Mucosa of rectum (tissue), 2 donors: ENCODE results near the gene ERCC3.

ENCODE experiments used
- H3K27ac ChIP-seq, 2 donors: one replicate each; pipeline ENCODE4 v1.7.0; 2013; ENCODE audit warnings: inconsistent platforms in 2 of 2, low read depth in 2 of 2, low read length in 2 of 2
- H3K27me3 ChIP-seq, 2 donors: one replicate each; pipeline ENCODE4 v1.7.0; 2013; ENCODE audit warnings: low read length in 2 of 2; ENCODE audit not compliant: control insufficient read depth in 2 of 2, insufficient read depth in 2 of 2
- H3K36me3 ChIP-seq, 2 donors: one replicate each; pipeline ENCODE4 v1.7.0; 2013; ENCODE audit warnings: low read length in 2 of 2; ENCODE audit not compliant: control insufficient read depth in 2 of 2, insufficient read depth in 2 of 2
- H3K4me1 ChIP-seq, 2 donors: one replicate each; pipeline ENCODE4 v1.7.0; 2013; ENCODE audit warnings: low read length in 2 of 2, mild to moderate bottlenecking in 1 of 2; ENCODE audit not compliant: control insufficient read depth in 2 of 2, insufficient read depth in 2 of 2
- H3K4me3 ChIP-seq, 2 donors: one replicate each; pipeline ENCODE4 v1.7.0; 2013; ENCODE audit warnings: low read length in 2 of 2
- H3K9ac ChIP-seq, 2 donors: one replicate each; pipeline ENCODE4 v1.7.0; 2013; ENCODE audit warnings: low read length in 2 of 2, low read depth in 1 of 2, mild to moderate bottlenecking in 1 of 2
- H3K9me3 ChIP-seq, 2 donors: one replicate each; pipeline ENCODE4 v1.7.0; 2013; ENCODE audit warnings: low read length in 2 of 2; ENCODE audit not compliant: control insufficient read depth in 2 of 2
- donor health status: healthy.
- donor health status: Normal muscosa, but diverticular disease.

The ERCC3 gene

DNA sequence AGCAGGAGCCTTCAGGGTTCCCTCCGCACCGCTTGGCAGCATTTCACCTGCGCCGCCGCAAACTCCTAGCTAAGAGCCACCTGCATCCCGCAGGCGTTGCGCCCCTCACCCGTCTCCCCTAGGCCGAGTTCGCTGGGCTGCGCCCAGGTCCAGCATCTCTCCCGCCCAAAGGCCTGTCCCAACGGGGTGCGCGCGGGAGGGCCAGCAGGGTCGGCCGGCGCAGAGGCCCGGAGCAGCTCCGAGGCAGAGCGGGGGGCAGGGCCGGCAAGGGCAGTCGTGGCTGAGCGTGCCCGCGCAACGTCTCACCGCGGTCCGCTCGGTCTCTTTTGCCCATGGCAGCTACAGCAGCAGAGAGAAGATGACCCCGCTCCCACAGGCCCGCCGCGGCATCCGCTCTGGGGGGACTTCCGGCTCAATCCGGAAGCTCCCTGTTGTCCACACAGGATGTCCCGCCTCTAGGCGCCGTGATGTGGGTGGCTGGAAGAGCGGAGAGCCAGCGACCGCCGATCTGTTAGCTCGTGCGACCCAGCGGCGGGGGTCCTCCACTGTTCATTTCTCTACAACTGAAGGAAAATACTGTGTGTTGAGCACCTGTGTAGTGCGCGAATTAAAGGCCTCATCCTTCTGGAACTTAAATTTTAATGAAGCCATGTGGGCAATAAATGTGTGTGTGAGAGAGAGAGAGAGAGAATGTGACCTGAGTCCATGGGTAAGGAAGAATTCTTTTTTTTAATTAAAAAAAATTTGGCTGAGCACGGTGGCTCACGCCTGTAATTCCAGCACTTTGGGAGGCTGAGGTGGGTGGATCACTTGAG lies at the start of gene ERCC3:
Gene ERCC3 (minus strand): TSS at position 397 of the 815 bp plus-strand sequence. CDS start 63 bp downstream, at position 334.
- H3K9ac ChIP-seq = peak within 1 kb of the TSS; percentile 83 to 90
- H3K27ac ChIP-seq = peak within 1 kb of the TSS; percentile 62 to 63
- H3K4me3 ChIP-seq = peak within 1 kb of the TSS; percentile 87 to 88
- peaks cover 5 to 8% of the 10 kb centered on the region in 2 donors for H3K4me1 ChIP-seq
- H3K36me3 ChIP-seq = peaks cover 19 to 33% of the 10 kb centered on the region in 2 donors
- H3K27me3 ChIP-seq = no peaks in the 10 kb centered on the region
- no peaks in the 10 kb centered on the region for H3K9me3 ChIP-seq

DNA sequence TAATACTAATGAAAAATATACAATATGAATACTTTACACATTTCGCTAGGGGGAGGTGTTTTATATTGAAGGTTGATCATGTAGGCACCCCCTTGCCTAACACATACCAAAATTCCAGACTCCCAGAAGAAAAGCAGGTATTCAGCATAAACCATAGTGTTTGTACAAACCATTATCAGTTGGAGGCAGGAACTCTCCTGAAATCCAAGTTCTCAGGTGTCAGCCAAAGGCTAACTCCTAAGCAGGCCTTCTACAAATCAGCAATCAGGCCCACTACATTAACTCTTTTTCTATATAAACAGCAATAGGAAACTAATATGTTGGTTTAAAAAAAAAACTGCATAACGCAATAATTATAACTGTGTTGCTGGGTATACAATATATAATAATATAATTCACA lies 49.3 kb upstream of the ERCC3 start:
- H3K4me1 ChIP-seq = no peaks in the 10 kb centered on the region
- peaks cover 4 to 12% of the 10 kb centered on the region in 2 donors for H3K36me3 ChIP-seq
- no peaks in the 10 kb centered on the region for H3K9me3 ChIP-seq
- H3K27ac ChIP-seq = no peak overlapping the region
- H3K9ac ChIP-seq = no peak overlapping the region
- H3K4me3 ChIP-seq = no peak overlapping the region
- no peaks in the 10 kb centered on the region for H3K27me3 ChIP-seq

DNA sequence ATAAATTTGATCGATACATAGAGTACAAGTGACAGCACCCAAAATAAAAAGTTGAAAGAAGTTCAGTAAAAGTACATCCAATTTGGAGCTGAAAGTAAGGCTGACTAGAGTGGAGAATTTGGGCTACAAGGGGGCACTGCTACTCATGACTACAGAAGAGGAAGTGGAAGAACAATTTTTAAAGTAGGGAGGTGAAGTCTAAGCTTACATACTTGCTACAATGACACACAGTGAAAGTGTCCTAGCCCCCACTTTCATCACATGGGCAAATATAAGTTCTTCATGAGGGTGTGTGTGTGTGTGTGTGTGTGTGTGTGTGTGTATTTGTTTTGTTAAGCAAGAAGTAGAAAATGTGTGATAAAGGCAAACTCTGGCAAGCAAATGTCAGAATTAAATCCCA lies 48.2 kb upstream of the ERCC3 start:
- no peak overlapping the region for H3K4me3 ChIP-seq
- no peaks in the 10 kb centered on the region for H3K9me3 ChIP-seq
- H3K9ac ChIP-seq = no peak overlapping the region
- peaks cover 9 to 12% of the 10 kb centered on the region in 2 donors for H3K36me3 ChIP-seq
- no peaks in the 10 kb centered on the region for H3K4me1 ChIP-seq
- H3K27ac ChIP-seq = no peak overlapping the region
- H3K27me3 ChIP-seq = no peaks in the 10 kb centered on the region

DNA sequence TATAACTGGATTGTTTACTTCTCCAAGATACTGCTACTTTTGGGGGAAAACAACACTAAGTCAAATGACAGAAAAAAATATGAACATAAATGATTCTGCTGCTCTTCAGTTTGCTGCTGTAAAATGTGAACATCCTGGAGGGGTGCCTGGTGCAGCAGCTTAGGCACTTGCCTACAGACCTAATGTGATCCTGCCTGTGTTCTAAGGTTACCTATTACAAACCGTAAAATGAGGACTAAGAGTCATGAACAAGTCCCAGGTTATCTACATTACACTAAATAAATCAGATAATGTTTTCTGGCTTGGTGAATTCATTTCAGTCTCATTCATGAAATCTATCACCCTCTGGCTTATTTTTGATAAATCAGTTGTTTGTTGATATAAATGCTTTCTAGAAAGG lies 38.4 kb upstream of the ERCC3 start:
- Histone ChIP-seq H3K9me3 (no peaks in the 10 kb centered on the region), H3K27ac (no peak overlapping the region), H3K9ac (no peak overlapping the region), H3K36me3 (peaks cover 18% of the 10 kb centered on the region in 2 donors), H3K4me1 (no peaks in the 10 kb centered on the region), H3K4me3 (no peak overlapping the region), H3K27me3 (no peaks in the 10 kb centered on the region)

DNA sequence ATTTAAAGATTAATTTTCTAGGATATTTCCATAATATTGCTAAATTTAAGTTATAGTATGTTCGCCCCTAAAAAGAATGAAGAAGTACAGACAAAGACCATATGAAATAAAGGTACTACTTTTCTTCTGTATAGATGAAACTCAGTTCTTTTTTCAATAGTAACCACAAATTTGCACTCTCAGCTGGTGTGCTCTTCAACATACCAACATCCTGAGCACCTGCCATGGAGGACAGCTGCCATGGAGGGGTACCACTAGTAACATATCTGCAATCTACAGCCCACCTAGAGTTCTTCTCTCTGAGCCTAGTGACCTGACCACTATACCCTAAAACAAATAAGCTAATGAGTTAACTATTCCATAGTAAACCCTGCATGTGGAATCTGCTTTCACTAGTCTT lies 36.8 kb upstream of the ERCC3 start:
- H3K4me3 ChIP-seq = no peak overlapping the region
- peaks cover 18 to 22% of the 10 kb centered on the region in 2 donors for H3K36me3 ChIP-seq
- no peak overlapping the region for H3K27ac ChIP-seq
- no peak overlapping the region for H3K9ac ChIP-seq
- H3K27me3 ChIP-seq = no peaks in the 10 kb centered on the region
- H3K9me3 ChIP-seq = no peaks in the 10 kb centered on the region
- no peaks in the 10 kb centered on the region for H3K4me1 ChIP-seq

DNA sequence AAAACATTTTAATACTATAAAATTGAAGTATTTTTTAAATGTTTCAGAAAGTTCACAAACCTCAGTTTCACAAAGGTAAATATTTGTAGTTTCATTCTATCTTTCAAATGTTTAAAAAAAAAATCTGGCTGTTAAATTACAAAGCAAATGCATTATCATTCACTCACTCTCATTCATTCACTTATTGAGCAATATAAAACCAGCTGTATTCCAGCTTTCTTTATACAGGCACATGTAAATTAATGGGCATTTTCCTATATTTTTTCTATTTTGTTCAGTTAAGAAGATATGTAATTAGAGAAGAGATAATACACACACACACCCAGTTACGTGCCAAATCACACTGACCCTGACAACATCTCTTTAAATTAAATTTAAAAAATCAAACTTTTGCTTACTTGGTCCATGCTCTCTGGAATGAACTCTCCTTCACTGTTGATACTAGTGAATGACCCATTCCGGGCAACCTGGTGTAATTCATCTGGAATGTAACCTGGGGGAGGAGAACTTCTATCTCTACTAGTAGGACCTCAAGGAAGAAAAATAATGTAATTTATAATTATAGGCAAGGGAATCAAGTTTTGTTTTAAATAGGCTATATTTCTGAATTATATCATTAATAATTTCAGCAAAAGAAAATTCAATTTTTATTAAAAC lies 32.5 kb upstream of the ERCC3 start:
- no peak overlapping the region for H3K4me3 ChIP-seq
- H3K4me1 ChIP-seq = no peaks in the 10 kb centered on the region
- no peaks in the 10 kb centered on the region for H3K27me3 ChIP-seq
- H3K36me3 ChIP-seq = peaks cover 25 to 34% of the 10 kb centered on the region in 2 donors
- no peak overlapping the region for H3K27ac ChIP-seq
- H3K9me3 ChIP-seq = no peaks in the 10 kb centered on the region
- H3K9ac ChIP-seq = no peak overlapping the region

DNA sequence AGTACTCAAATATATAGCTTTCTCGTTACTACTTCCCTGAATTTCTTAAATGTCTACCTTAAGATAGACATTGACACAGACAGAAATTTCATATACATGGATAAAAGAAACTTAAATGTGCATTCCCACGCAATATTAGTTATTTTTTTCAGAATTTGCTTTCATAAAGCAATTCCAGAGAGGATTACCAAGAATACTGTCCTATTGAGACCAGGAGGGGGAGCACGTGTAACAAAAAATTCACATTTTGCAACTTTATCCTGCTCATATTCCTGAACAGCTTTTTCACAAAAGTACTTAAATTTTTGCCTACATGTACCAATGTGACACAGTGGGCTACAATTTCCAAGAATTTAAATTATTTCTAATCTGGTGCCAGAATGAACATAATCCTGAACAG lies 30.7 kb upstream of the ERCC3 start:
- Histone ChIP-seq H3K4me1 (no peaks in the 10 kb centered on the region), H3K4me3 (no peak overlapping the region), H3K9me3 (no peaks in the 10 kb centered on the region), H3K36me3 (peaks cover 34 to 43% of the 10 kb centered on the region in 2 donors), H3K9ac (no peak overlapping the region), H3K27ac (no peak overlapping the region), H3K27me3 (no peaks in the 10 kb centered on the region)

DNA sequence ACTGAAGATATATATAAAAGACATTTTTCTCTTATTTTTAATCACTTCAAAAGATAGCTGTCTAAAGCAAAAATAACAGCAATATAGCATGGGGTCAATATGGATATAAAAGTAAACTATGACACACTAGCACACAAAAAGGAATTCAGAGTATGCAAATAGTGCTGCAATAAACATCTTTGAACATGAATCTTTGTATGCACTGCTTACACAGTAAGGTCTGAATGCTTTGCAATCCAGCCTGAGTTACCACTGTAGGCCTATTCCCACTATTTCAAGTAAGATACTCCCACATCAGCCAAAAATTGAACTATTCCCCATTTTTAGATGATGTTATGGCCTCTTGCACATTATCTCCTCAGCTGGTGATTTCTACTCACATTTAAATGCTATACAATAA lies 27.4 kb upstream of the ERCC3 start:
- Histone ChIP-seq H3K4me1 (no peaks in the 10 kb centered on the region), H3K4me3 (no peak overlapping the region), H3K36me3 (peaks cover 50 to 61% of the 10 kb centered on the region in 2 donors), H3K9me3 (no peaks in the 10 kb centered on the region), H3K9ac (no peak overlapping the region), H3K27ac (no peak overlapping the region), H3K27me3 (no peaks in the 10 kb centered on the region)

DNA sequence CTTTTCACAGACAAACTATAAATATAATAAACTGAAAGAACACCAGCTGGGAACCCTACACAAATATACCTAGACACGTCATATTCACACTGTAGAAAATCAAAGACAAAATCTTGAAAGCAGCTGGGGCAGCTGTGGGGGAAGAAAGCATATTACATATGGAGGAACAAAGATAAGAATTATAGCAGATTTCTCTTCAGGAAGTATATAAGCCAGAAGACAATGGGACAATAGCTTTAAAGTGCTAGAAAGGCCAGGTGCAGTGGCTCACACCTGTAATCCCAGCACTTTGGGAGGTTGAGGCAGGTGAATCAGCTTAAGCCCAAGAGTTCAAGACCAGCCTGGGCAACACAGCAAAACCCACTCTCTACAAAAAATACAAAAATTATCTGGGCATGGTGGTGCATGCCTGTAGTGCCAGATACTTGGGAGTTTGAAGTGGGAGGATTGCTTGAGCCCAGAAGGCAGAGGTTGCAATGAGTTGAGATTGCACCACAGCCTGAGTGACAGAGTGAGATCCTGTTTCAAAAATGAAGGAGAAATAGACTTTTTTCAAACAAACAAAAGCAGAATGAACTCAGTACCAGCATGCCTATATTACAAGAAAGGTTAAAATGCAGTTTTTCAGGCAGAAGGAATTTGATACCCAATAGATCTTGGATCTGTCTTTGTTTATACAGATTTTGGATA lies 26.8 kb upstream of the ERCC3 start:
- no peaks in the 10 kb centered on the region for H3K27me3 ChIP-seq
- no peak overlapping the region for H3K9ac ChIP-seq
- no peaks in the 10 kb centered on the region for H3K4me1 ChIP-seq
- no peak overlapping the region for H3K27ac ChIP-seq
- H3K4me3 ChIP-seq = no peak overlapping the region
- H3K36me3 ChIP-seq = peaks cover 51 to 64% of the 10 kb centered on the region in 2 donors
- no peaks in the 10 kb centered on the region for H3K9me3 ChIP-seq

DNA sequence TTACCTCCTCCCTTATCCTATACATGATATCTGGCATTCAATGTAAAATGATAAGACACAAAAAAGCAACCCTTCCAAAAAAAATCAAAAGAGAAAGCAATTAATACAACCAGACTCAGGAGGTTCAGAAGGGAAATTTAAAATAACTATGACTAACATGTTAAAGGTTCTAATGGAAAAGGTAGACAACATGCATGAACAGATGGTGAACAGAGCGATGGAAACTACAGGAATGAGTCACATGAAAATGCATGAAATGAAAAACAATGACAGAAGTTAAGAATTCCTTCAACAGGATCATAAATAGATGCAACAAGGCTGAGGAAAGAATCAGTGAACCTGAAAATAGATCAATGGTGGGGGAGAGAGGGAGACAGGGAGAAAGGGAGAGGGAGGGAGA lies 26.1 kb upstream of the ERCC3 start:
- Histone ChIP-seq H3K9me3 (no peaks in the 10 kb centered on the region), H3K9ac (no peak overlapping the region), H3K27ac (no peak overlapping the region), H3K4me1 (no peaks in the 10 kb centered on the region), H3K4me3 (no peak overlapping the region), H3K27me3 (no peaks in the 10 kb centered on the region), H3K36me3 (peaks cover 52 to 64% of the 10 kb centered on the region in 2 donors)
